Uterus (tissue), 2 donors: Measurements from ENCODE around the gene TSPAN9.

Experiments used
- CTCF ChIP-seq, 4 experiments: fragments of 200-600 bp in 2 of 4; fragments of 450-650 bp in 2 of 4; sonication (generic) in 2 of 4; IDR thresholded peaks; one replicate each; pipeline ENCODE4 v1.5.1; 2016 to 2019; ENCODE audit warnings: antibody characterized with exemption in 4 of 4, mild to moderate bottlenecking in 2 of 4, moderate library complexity in 1 of 4
- POLR2A ChIP-seq, 2 donors: fragments of 450-650 bp; IDR thresholded peaks; one replicate each; pipeline ENCODE4 v1.6.1; 2016; ENCODE audit warnings: antibody characterized with exemption in 2 of 2, mild to moderate bottlenecking in 1 of 2, moderate library complexity in 1 of 2

DNA sequence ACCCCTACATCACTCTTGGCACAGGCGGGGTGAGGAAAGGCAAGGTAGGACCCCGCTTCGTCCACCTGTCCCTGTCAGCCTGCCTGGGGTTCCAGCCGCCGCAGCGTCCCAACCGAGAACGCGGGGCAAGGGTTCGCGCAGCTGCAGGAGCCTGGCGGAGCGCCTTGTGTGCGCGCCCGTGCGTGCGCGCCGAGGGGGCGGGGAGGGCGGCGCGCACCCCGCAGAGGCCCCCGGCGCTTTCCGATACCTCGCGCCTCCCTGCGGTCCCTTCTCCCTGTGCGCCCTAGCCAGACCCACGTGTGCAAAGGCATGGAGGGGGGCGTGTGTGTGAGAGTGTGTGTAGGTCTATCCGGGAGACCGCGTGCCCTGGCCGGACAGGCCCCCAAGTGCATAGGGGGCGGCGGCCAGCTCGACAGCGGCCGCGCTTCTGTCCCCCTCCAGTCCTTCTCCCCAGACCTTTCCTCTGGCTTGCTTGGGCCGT, 122.4 kb downstream of the TSPAN9 start:
- TF ChIP-seq CTCF (IDR thresholded peaks at IDR 0.05) (peak in 1 of 4 experiments; percentile 12), POLR2A (IDR thresholded peaks at IDR 0.05) (no peak)
